Measurements from ENCODE around the gene ACAN.

ACAN gene

DNA sequence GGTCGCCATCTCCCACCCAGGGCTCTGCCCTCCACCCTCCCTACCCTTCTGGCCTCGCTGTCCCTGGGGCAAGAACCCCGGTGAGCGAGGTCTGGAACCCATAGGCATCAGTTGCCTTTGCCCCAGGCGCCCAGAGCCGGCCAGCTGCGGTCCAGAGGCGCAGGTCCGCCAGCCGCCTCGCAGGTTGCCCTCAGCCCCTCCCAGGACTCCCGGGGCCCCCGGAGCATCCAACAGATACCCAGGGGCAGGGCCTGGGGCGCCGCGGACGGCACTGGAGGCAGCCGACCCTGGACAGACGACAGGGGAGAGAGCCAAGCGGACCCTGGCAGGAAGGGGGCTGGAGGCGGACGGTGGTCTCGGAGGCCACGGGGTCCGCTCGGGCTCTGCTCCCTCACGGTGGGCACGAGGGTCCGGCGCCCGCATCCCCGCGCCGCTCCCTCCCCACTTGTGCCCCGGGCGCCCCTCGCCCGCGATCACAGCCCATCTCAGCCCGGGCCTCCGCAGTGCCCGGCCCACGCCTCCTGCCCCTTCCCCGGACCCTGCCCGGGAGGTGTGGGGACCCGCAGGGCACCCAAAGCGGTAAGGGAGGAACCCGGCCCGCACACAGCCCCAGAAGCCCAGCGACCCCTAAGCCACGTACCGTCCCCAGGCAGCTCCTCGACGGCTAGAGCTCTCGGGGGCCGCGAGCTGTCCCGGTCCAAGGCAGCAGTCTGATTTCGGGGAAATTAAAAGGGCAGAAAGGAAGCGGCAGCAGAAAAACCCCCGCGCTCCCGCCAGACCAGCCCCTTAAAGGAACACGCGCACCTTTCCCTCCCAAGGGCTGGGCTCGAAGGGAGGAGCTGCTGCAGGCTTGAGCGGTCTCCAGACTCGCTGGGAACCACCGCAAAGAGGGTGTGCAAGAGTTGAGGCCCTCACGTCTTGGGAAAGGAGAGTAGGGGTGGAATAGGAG is 91.9 kb downstream of the ACAN start, which contains the start of gene HAPLN3:
TSS of gene HAPLN3 (minus strand) at position 726 of the 949 bp plus-strand sequence. CDS start 8,246 bp downstream, outside the sequence.
- peak in 2 of 3 donors; percentile 50 for DNase-seq
- 2% methylated on average over 67 of the region's 70 CpGs for WGBS (ENCODE audit: insufficient coverage)
- Histone ChIP-seq H3K9me3 (ENCODE audit: control extremely low read depth in 1 of 5, control insufficient read depth in 4 of 5, insufficient read depth in 2 of 5, low read depth in 1 of 5, low read length in 4 of 5) (no peaks in the 10 kb centered on the region), H3K27ac (ENCODE audit: insufficient read depth in 1 of 2, low read depth in 1 of 2, low read length in 2 of 2, poor library complexity in 1 of 2, severe bottlenecking in 2 of 2) (no peak within 1 kb of the TSS), H3K4me3 (ENCODE audit: control insufficient read depth in 1 of 7, extremely low read depth in 1 of 7, insufficient read depth in 4 of 7, low read depth in 2 of 7, low read length in 6 of 7) (peak within 1 kb of the TSS; percentile 22 to 79 (median 62)), H3K4me1 (ENCODE audit: control extremely low read depth in 1 of 4, control insufficient read depth in 4 of 4, insufficient read depth in 4 of 4, low read length in 3 of 4) (peaks cover 0 to 35% (median 28%) of the 10 kb centered on the region in 4 experiments), H3K27me3 (replicated peaks in 2 of 5; ENCODE audit: control insufficient read depth in 4 of 5, insufficient read depth in 5 of 5, low read length in 4 of 5) (peaks cover 2 to 19% (median 8%) of the 10 kb centered on the region in 5 experiments), H3K36me3 (ENCODE audit: control insufficient read depth in 4 of 4, insufficient read depth in 4 of 4, low read length in 3 of 4) (peaks cover 0 to 2% (median 1%) of the 10 kb centered on the region in 4 experiments)
- CTCF ChIA-PET: interaction anchor here (0.8 to 1.3 kb wide), 2 partner anchors 10 to 17 kb away, joined by 3 to 4 read pairs; no protein-coding TSS in a partner anchor
- POLR2A ChIA-PET: no interaction called here

DNA sequence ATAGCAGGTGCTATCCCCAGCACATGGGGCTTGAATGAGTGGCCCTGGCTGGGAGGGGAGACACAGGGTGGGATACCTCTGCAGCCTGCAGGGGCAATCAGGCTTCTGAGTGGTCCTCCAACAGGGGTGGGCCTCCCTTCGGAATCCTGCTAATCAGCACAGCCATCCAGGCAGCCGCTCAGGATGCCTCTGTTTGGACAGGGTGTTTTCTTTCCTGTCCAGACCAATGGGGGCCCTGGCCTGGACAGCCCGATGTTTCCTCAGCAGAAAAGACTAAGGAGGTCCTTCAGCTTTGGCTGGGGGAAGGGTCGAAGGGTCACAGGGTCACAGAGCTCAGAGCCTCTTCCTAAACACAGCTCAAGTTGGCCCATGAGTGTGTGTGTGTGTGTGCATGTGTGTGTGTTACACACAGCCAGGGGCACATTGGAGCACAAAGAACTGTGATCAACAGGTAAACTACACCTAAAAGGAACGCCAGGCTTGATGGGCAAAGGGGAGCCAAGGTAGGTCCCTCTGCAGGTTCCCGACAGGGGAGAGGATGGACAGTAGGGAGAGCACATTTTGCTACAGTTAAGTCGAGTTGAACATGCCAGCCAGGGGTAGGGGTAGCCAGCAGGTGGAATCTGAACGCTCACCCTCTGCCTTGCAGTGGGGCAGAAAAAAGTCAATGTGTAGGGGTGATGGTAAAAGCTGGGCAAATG is 93.2 kb downstream of the ACAN start:
- POLR2A ChIA-PET: no interaction called here
- 82% methylated on average over 8 of the region's 8 CpGs for WGBS (ENCODE audit: insufficient coverage)
- peaks cover 0 to 35% (median 28%) of the 10 kb centered on the region in 4 experiments for H3K4me1 ChIP-seq (ENCODE audit: control extremely low read depth in 1 of 4, control insufficient read depth in 4 of 4, insufficient read depth in 4 of 4, low read length in 3 of 4)
- no peak overlapping the region for H3K4me3 ChIP-seq (ENCODE audit: control insufficient read depth in 1 of 7, extremely low read depth in 1 of 7, insufficient read depth in 4 of 7, low read depth in 2 of 7, low read length in 6 of 7)
- peaks cover 2 to 19% (median 8%) of the 10 kb centered on the region in 5 experiments for H3K27me3 ChIP-seq (replicated peaks in 2 of 5; ENCODE audit: control insufficient read depth in 4 of 5, insufficient read depth in 5 of 5, low read length in 4 of 5)
- H3K9me3 ChIP-seq (ENCODE audit: control extremely low read depth in 1 of 5, control insufficient read depth in 4 of 5, insufficient read depth in 2 of 5, low read depth in 1 of 5, low read length in 4 of 5): no peaks in the 10 kb centered on the region
- H3K36me3 ChIP-seq (ENCODE audit: control insufficient read depth in 4 of 4, insufficient read depth in 4 of 4, low read length in 3 of 4): peaks cover 0 to 14% (median 6%) of the 10 kb centered on the region in 4 experiments
- no peak overlapping the region for H3K27ac ChIP-seq (ENCODE audit: insufficient read depth in 1 of 2, low read depth in 1 of 2, low read length in 2 of 2, poor library complexity in 1 of 2, severe bottlenecking in 2 of 2)
- CTCF ChIA-PET: interaction anchor here (1.2 to 2.4 kb wide), 3 partner anchors 12 to 29 kb away, joined by 4 to 9 read pairs (median 5); no protein-coding TSS in a partner anchor
- DNase-seq: no peak

DNA sequence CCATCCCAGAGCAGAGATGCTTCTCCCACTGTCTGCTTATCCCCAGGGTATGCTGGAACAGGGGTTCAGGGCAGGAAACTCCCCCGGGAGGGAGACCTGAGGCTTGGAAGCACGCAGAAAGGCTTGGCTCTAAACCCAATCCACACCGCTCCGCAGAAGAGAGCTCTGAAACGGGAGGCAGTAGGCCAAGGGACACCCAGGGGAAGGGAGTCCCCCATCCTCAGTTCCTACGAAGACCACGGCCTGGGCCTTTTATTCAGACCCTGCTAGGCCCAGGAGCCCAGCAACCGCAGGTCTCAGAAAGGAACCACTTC is 93.9 kb downstream of the ACAN start:
- ChIA-PET POLR2A (interaction anchor here (0.5 kb wide), 1 partner anchor 296 kb away, joined by 4 read pairs; no protein-coding TSS in a partner anchor), CTCF (interaction anchor here (1.2 to 2.4 kb wide), 4 partner anchors 11 to 281 kb away, joined by 3 to 9 read pairs (median 4); no protein-coding TSS in a partner anchor)
- Histone ChIP-seq H3K9me3 (ENCODE audit: control extremely low read depth in 1 of 5, control insufficient read depth in 4 of 5, insufficient read depth in 2 of 5, low read depth in 1 of 5, low read length in 4 of 5) (no peaks in the 10 kb centered on the region), H3K4me1 (ENCODE audit: control extremely low read depth in 1 of 4, control insufficient read depth in 4 of 4, insufficient read depth in 4 of 4, low read length in 3 of 4) (peaks cover 0 to 35% (median 28%) of the 10 kb centered on the region in 4 experiments), H3K27me3 (replicated peaks in 2 of 5; ENCODE audit: control insufficient read depth in 4 of 5, insufficient read depth in 5 of 5, low read length in 4 of 5) (peaks cover 2 to 19% (median 8%) of the 10 kb centered on the region in 5 experiments), H3K27ac (ENCODE audit: insufficient read depth in 1 of 2, low read depth in 1 of 2, low read length in 2 of 2, poor library complexity in 1 of 2, severe bottlenecking in 2 of 2) (no peak overlapping the region), H3K36me3 (ENCODE audit: control insufficient read depth in 4 of 4, insufficient read depth in 4 of 4, low read length in 3 of 4) (peaks cover 0 to 19% (median 9%) of the 10 kb centered on the region in 4 experiments), H3K4me3 (ENCODE audit: control insufficient read depth in 1 of 7, extremely low read depth in 1 of 7, insufficient read depth in 4 of 7, low read depth in 2 of 7, low read length in 6 of 7) (peak overlapping the region in 1 of 7 experiments; percentile 12)
- 36% methylated on average over 8 of the region's 8 CpGs for WGBS (ENCODE audit: insufficient coverage)
- DNase-seq: no peak

DNA sequence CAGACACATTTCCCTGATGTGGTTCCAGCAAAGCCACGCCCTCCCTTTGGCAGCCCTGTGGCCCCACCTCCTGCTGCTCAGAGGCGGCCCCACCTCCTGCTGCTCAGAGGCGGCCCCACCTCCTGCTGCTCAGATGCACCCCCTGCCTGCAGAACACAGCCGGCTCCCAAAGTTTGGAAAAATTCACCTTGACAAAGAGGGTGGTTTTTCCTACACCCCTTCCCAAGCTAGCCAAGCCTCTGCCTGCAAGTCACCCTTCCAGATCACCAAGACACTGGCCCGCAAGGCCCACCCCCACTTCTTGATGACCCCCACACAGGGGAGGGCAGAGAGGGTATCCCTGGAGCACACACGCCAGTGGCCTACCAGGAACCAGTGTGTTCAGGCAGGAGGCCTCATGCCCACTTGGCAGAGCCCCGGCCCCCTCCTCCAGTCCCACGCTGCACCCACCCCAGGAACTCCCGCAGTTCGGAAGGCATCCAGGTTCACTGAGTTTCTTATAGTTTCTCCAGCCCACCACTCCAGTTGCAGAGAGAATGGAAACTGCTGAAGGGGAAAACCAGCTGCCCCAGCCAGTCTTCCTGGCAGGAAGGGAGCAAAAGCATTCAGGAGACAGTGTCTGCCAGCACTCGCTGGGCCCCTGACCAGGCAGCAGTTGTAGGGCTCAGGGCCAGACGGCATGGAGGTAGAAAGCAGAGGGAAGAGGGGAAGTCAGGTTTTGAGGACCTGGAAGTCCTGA is 94.4 kb downstream of the ACAN start:
- no peak overlapping the region for H3K27ac ChIP-seq (ENCODE audit: insufficient read depth in 1 of 2, low read depth in 1 of 2, low read length in 2 of 2, poor library complexity in 1 of 2, severe bottlenecking in 2 of 2)
- POLR2A ChIA-PET: interaction anchor here (0.5 kb wide), 1 partner anchor 296 kb away, joined by 4 read pairs; no protein-coding TSS in a partner anchor
- DNase-seq: peak; percentile 81 to 87 (median 83)
- H3K4me1 ChIP-seq (ENCODE audit: control extremely low read depth in 1 of 4, control insufficient read depth in 4 of 4, insufficient read depth in 4 of 4, low read length in 3 of 4): peaks cover 0 to 35% (median 28%) of the 10 kb centered on the region in 4 experiments
- peaks cover 2 to 19% (median 8%) of the 10 kb centered on the region in 5 experiments for H3K27me3 ChIP-seq (replicated peaks in 2 of 5; ENCODE audit: control insufficient read depth in 4 of 5, insufficient read depth in 5 of 5, low read length in 4 of 5)
- peaks cover 0 to 24% (median 13%) of the 10 kb centered on the region in 4 experiments for H3K36me3 ChIP-seq (ENCODE audit: control insufficient read depth in 4 of 4, insufficient read depth in 4 of 4, low read length in 3 of 4)
- WGBS (ENCODE audit: insufficient coverage): 10% methylated on average over 6 of the region's 12 CpGs
- H3K4me3 ChIP-seq (ENCODE audit: control insufficient read depth in 1 of 7, extremely low read depth in 1 of 7, insufficient read depth in 4 of 7, low read depth in 2 of 7, low read length in 6 of 7): peak overlapping the region in 1 of 7 experiments; percentile 12
- CTCF ChIA-PET: interaction anchor here (0.8 to 2.4 kb wide), 7 partner anchors 11 to 281 kb away, joined by 3 to 9 read pairs (median 4); partner anchors contain the start of gene ISG20
- no peaks in the 10 kb centered on the region for H3K9me3 ChIP-seq (ENCODE audit: control extremely low read depth in 1 of 5, control insufficient read depth in 4 of 5, insufficient read depth in 2 of 5, low read depth in 1 of 5, low read length in 4 of 5)

DNA sequence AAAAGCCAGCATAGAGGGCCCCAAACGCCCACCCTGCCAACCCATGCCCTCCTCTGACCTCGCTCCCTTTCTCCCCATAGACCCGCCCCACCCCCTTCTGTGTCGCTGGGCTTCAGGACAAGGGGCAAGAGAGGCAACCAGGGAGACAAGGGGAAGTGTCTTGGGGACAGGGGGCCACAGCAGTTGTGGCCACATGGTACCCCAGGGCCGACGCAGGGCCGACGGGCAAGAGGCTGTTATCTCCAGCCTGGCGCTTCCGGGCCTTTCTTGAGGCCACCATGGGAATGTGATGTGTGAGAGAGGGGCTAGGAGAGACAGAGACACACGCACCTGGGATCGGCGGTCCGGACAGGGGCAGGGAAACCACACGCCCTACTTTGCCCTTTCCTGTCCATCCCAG is 95.5 kb downstream of the ACAN start:
- no CpG with 5 or more reads among the region's 15 CpGs for WGBS (ENCODE audit: insufficient coverage)
- ChIA-PET CTCF (interaction anchor here (0.8 to 2.4 kb wide), 3 partner anchors 10 to 84 kb away, joined by 3 to 9 read pairs (median 4); no protein-coding TSS in a partner anchor), POLR2A (no interaction called here)
- Histone ChIP-seq H3K4me3 (ENCODE audit: control insufficient read depth in 1 of 7, extremely low read depth in 1 of 7, insufficient read depth in 4 of 7, low read depth in 2 of 7, low read length in 6 of 7) (no peak overlapping the region), H3K4me1 (ENCODE audit: control extremely low read depth in 1 of 4, control insufficient read depth in 4 of 4, insufficient read depth in 4 of 4, low read length in 3 of 4) (peaks cover 0 to 35% (median 28%) of the 10 kb centered on the region in 4 experiments), H3K27me3 (replicated peaks in 2 of 5; ENCODE audit: control insufficient read depth in 4 of 5, insufficient read depth in 5 of 5, low read length in 4 of 5) (peaks cover 2 to 19% (median 8%) of the 10 kb centered on the region in 5 experiments), H3K9me3 (ENCODE audit: control extremely low read depth in 1 of 5, control insufficient read depth in 4 of 5, insufficient read depth in 2 of 5, low read depth in 1 of 5, low read length in 4 of 5) (no peaks in the 10 kb centered on the region), H3K36me3 (ENCODE audit: control insufficient read depth in 4 of 4, insufficient read depth in 4 of 4, low read length in 3 of 4) (peaks cover 0 to 30% (median 17%) of the 10 kb centered on the region in 4 experiments), H3K27ac (ENCODE audit: insufficient read depth in 1 of 2, low read depth in 1 of 2, low read length in 2 of 2, poor library complexity in 1 of 2, severe bottlenecking in 2 of 2) (no peak overlapping the region)
- no peak for DNase-seq

DNA sequence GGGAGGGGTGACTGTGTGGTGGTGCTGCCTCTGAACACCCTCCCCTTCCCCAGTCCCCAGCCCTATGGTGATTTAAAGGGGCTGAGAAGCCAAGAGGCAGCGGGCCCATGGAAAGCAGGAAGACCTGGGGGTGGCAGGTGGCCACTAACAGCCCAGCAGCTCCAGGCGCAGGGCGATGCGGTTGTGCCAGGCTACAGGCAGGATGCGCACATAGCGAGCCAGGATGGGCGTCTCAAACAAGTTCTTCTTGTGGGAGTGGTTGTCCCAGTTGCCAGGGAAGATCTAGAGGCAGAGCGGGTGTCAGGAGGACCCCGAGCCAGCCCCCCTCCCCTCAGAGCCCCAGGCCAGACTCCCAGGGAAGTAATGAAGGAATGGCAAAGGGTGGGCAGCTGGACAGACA is 96.0 kb downstream of the ACAN start:
- H3K4me1 ChIP-seq (ENCODE audit: control extremely low read depth in 1 of 4, control insufficient read depth in 4 of 4, insufficient read depth in 4 of 4, low read length in 3 of 4): peaks cover 0 to 32% (median 28%) of the 10 kb centered on the region in 4 experiments
- DNase-seq: no peak
- no peak overlapping the region for H3K4me3 ChIP-seq (ENCODE audit: control insufficient read depth in 1 of 7, extremely low read depth in 1 of 7, insufficient read depth in 4 of 7, low read depth in 2 of 7, low read length in 6 of 7)
- peaks cover 0 to 15% (median 7%) of the 10 kb centered on the region in 5 experiments for H3K27me3 ChIP-seq (replicated peaks in 2 of 5; ENCODE audit: control insufficient read depth in 4 of 5, insufficient read depth in 5 of 5, low read length in 4 of 5)
- ChIA-PET CTCF (no interaction called here), POLR2A (no interaction called here)
- no peaks in the 10 kb centered on the region for H3K9me3 ChIP-seq (ENCODE audit: control extremely low read depth in 1 of 5, control insufficient read depth in 4 of 5, insufficient read depth in 2 of 5, low read depth in 1 of 5, low read length in 4 of 5)
- H3K27ac ChIP-seq (ENCODE audit: insufficient read depth in 1 of 2, low read depth in 1 of 2, low read length in 2 of 2, poor library complexity in 1 of 2, severe bottlenecking in 2 of 2): no peak overlapping the region
- 94% methylated on average over 7 of the region's 9 CpGs for WGBS (ENCODE audit: insufficient coverage)
- peaks cover 0 to 35% (median 20%) of the 10 kb centered on the region in 4 experiments for H3K36me3 ChIP-seq (ENCODE audit: control insufficient read depth in 4 of 4, insufficient read depth in 4 of 4, low read length in 3 of 4)

Data from common myeloid progenitor, CD34-positive (primary cell).